ENCODE measurements around the gene EPB41L4A.

DNA sequence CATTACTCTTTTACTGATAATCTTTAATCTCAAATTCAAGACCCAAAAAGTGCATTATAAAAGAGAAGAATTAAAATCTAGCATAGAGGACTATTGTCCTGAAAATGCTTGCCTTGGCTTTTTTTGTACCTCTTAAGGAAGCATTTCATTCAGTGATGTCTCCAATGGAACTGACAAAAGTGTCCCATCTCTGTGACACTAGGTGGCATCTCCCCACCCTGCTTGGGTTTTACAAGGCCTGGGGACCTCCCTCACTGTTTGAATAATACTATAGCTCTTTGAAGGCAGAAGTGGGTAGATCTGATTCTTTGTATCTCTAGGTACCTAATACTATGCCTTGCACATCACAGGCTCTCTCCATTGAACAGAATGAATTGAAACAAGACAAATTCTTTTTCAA is 180.6 kb downstream of the EPB41L4A start:
- TF ChIP-seq POLR2AphosphoS5 (IDR thresholded peaks at IDR 0.05) = no peak
- TF ChIP-seq, protein P1, sequence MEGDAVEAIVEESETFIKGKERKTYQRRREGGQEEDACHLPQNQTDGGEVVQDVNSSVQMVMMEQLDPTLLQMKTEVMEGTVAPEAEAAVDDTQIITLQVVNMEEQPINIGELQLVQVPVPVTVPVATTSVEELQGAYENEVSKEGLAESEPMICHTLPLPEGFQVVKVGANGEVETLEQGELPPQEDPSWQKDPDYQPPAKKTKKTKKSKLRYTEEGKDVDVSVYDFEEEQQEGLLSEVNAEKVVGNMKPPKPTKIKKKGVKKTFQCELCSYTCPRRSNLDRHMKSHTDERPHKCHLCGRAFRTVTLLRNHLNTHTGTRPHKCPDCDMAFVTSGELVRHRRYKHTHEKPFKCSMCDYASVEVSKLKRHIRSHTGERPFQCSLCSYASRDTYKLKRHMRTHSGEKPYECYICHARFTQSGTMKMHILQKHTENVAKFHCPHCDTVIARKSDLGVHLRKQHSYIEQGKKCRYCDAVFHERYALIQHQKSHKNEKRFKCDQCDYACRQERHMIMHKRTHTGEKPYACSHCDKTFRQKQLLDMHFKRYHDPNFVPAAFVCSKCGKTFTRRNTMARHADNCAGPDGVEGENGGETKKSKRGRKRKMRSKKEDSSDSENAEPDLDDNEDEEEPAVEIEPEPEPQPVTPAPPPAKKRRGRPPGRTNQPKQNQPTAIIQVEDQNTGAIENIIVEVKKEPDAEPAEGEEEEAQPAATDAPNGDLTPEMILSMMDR (IDR thresholded peaks at IDR 0.05) = no peak
- no peak for TF ChIP-seq POLR2A (IDR thresholded peaks at IDR 0.05)

Measured in breast epithelium (tissue), 3 donors.